IMR-90 (cell line): ENCODE data around the gene DPPA4. TPM values are rescaled to one million over a fixed set of nuclear protein-coding genes. Genes with fewer than 3 reads are reported as not detected.

Source experiments
- ATAC-seq: fragments of 200-7000 bp; cut with Tn5 transposase; 2 replicates; pipeline ENCODE4 v1.9.1; 2020; ENCODE audit warnings: low read depth, mild to moderate bottlenecking, moderate library complexity
- BruUV-seq: library from RNA; stranded (reverse); fragments of 400-500 nt; replicated peaks from 2 replicates; lab custom pipeline; 2021; lab: Mats Ljungman, UMichigan
- CTCF ChIA-PET: fragments of 300-600 bp; formaldehyde crosslinking; extraction: SDS; loops from one replicate; lab custom pipeline; 2021; ENCODE audit warnings: antibody characterized with exemption; lab: Yijun Ruan, JAX
- POLR2A ChIA-PET: fragments of 300-600 bp; sonication (Branson Sonifier 250); formaldehyde crosslinking; loops from one replicate; lab custom pipeline; 2022; ENCODE audit warnings: antibody characterized with exemption; ENCODE audit not compliant: unreplicated experiment; lab: Charles Lee
- DNase-seq: peaks from one replicate; pipeline ENCODE4 v3.0.0; 2013
- H2AFZ ChIP-seq: replicated peaks from 2 replicates; pipeline ENCODE3; 2013; ENCODE audit warnings: low read length, mild to moderate bottlenecking; ENCODE audit not compliant: poor library complexity
- H2AK5ac ChIP-seq: 2 replicates; pipeline ENCODE4 v1.6.1; 2013; ENCODE audit warnings: low read depth, low read length, inconsistent platforms
- H2AK9ac ChIP-seq: replicated peaks from 2 replicates; pipeline ENCODE3; 2013; ENCODE audit warnings: mild to moderate bottlenecking, low read depth, low read length, moderate library complexity; ENCODE audit not compliant: poor library complexity
- H2BK120ac ChIP-seq: 2 replicates; pipeline ENCODE4 v1.6.1; 2013; ENCODE audit warnings: low read depth, low read length, inconsistent platforms
- H2BK15ac ChIP-seq: 3 replicates; pipeline ENCODE4 v1.6.1; 2013; ENCODE audit warnings: low read depth, low read length, inconsistent platforms
- H2BK20ac ChIP-seq: 2 replicates; pipeline ENCODE4 v1.6.1; 2013; ENCODE audit warnings: low read depth, mild to moderate bottlenecking, inconsistent platforms, low read length, moderate library complexity
- H2BK5ac ChIP-seq: 2 replicates; pipeline ENCODE4 v1.6.1; 2013; ENCODE audit warnings: mild to moderate bottlenecking, low read depth, low read length, inconsistent platforms; ENCODE audit not compliant: poor library complexity, severe bottlenecking
- H3K14ac ChIP-seq: replicated peaks from 2 replicates; pipeline ENCODE4 v1.6.1; 2013; ENCODE audit warnings: low read depth, low read length, inconsistent platforms
- H3K18ac ChIP-seq: 2 replicates; pipeline ENCODE4 v1.6.1; 2013; ENCODE audit warnings: low read depth, low read length, control low read depth
- H3K23ac ChIP-seq: 2 replicates; pipeline ENCODE4 v1.6.1; 2013; ENCODE audit warnings: low read depth, low read length, inconsistent platforms
- H3K27ac ChIP-seq: 2 replicates; pipeline ENCODE4 v1.5.1; 2013; ENCODE audit warnings: mild to moderate bottlenecking, control low read depth, low read length; ENCODE audit not compliant: insufficient read depth
- H3K27me3 ChIP-seq: 2 replicates; pipeline ENCODE4 v1.6.1; 2013; ENCODE audit warnings: low read length; ENCODE audit not compliant: control insufficient read depth, insufficient read depth
- H3K36me3 ChIP-seq: 2 replicates; pipeline ENCODE4 v1.6.1; 2013; ENCODE audit warnings: low read length, mixed read lengths; ENCODE audit not compliant: control insufficient read depth, insufficient read depth
- H3K4ac ChIP-seq: 2 replicates; pipeline ENCODE4 v1.6.1; 2013; ENCODE audit warnings: low read depth, low read length, inconsistent platforms
- H3K4me1 ChIP-seq: 2 replicates; pipeline ENCODE4 v1.6.1; 2013; ENCODE audit warnings: low read length, mixed read lengths; ENCODE audit not compliant: control insufficient read depth, insufficient read depth
- H3K4me2 ChIP-seq: 2 replicates; pipeline ENCODE4 v1.6.1; 2013; ENCODE audit warnings: low read depth, mild to moderate bottlenecking, control low read depth, low read length, moderate library complexity
- H3K4me3 ChIP-seq: 2 replicates; pipeline ENCODE4 v1.5.1; 2013; ENCODE audit warnings: low read depth, mild to moderate bottlenecking, control low read depth, low read length, moderate library complexity; ENCODE audit not compliant: insufficient read depth
- H3K56ac ChIP-seq: 2 replicates; pipeline ENCODE4 v1.6.1; 2013; ENCODE audit warnings: low read length, inconsistent platforms; ENCODE audit not compliant: insufficient read depth; ENCODE audit errors: extremely low read depth
- H3K79me1 ChIP-seq, 2 experiments: 2 replicates each; pipeline ENCODE4 v1.6.1; 2013; ENCODE audit warnings: low read length in 2 of 2, inconsistent platforms in 1 of 2, low read depth in 1 of 2
- H3K9ac ChIP-seq: 2 replicates; pipeline ENCODE4 v1.6.1; 2013; ENCODE audit warnings: low read depth, low read length, control low read depth
- H3K9me1 ChIP-seq: 2 replicates; pipeline ENCODE4 v1.6.1; 2013; ENCODE audit warnings: low read length, inconsistent platforms; ENCODE audit not compliant: insufficient read depth
- H3K9me3 ChIP-seq: 2 replicates; pipeline ENCODE4 v1.6.1; 2013; ENCODE audit warnings: low read length; ENCODE audit not compliant: control insufficient read depth, insufficient read depth
- H4K20me1 ChIP-seq: 2 replicates; pipeline ENCODE4 v1.6.1; 2013; ENCODE audit warnings: low read length, inconsistent platforms; ENCODE audit not compliant: insufficient read depth
- H4K5ac ChIP-seq: 2 replicates; pipeline ENCODE4 v1.6.1; 2013; ENCODE audit warnings: mild to moderate bottlenecking, low read depth, low read length, control low read depth
- H4K8ac ChIP-seq, 2 experiments: 2 replicates each; pipeline ENCODE4 v1.6.1; 2013; ENCODE audit warnings: low read depth in 2 of 2, low read length in 2 of 2, control low read depth in 1 of 2, inconsistent platforms in 1 of 2
- H4K91ac ChIP-seq: 2 replicates; pipeline ENCODE4 v1.6.1; 2013; ENCODE audit warnings: low read depth, low read length, inconsistent platforms; ENCODE audit not compliant: insufficient read depth
- BHLHE40 ChIP-seq: fragments of 150-350 bp; IDR thresholded peaks from 2 replicates; pipeline ENCODE4 v1.6.1; 2016; ENCODE audit warnings: mild to moderate bottlenecking, low read depth, low read length
- CHD1 ChIP-seq: IDR thresholded peaks from 2 replicates; pipeline ENCODE4 v1.6.1; 2012; ENCODE audit warnings: low read depth, low read length, improper control_type of control experiment
- FOS ChIP-seq: fragments of 150-350 bp; IDR thresholded peaks from 2 replicates; pipeline ENCODE4 v1.6.1; 2016; ENCODE audit warnings: low read depth, low read length
- MAFK ChIP-seq: IDR thresholded peaks from 2 replicates; pipeline ENCODE4 v1.6.1; 2012; ENCODE audit warnings: low read depth, low read length, improper control_type of control experiment
- MAZ ChIP-seq: IDR thresholded peaks from 2 replicates; pipeline ENCODE4 v1.6.1; 2012; ENCODE audit warnings: low read depth, mild to moderate bottlenecking, low read length, improper control_type of control experiment, moderate library complexity, borderline replicate concordance
- RAD21 ChIP-seq: IDR thresholded peaks from 2 replicates; pipeline ENCODE4 v1.6.1; 2012; ENCODE audit warnings: low read length, improper control_type of control experiment
- RCOR1 ChIP-seq: IDR thresholded peaks from 2 replicates; pipeline ENCODE4 v1.6.1; 2012; ENCODE audit warnings: mild to moderate bottlenecking, low read length, improper control_type of control experiment; ENCODE audit not compliant: insufficient replicate concordance
- SMC3 ChIP-seq: fragments of 150-350 bp; IDR thresholded peaks from 2 replicates; pipeline ENCODE4 v1.6.1; 2016; ENCODE audit warnings: low read depth, mild to moderate bottlenecking, antibody characterized with exemption, low read length, moderate library complexity
- WGBS, 2 experiments: methylation state at CpG; one replicate each; pipeline versions ENCODE4 v1.1.5 to v1.1.7; 2013; ENCODE audit warnings: missing lambda C conversion rate in 2 of 2; ENCODE audit not compliant: insufficient read length in 1 of 2; ENCODE audit errors: extremely low coverage in 2 of 2; 5-methylcytosine and 5-hydroxymethylcytosine counted together
- dilution Hi-C: fragments of 300-500 bp; cut with HindIII; formaldehyde crosslinking; loops from one replicate; pipeline ENCODE4 v1.14.3; 2018; ENCODE audit warnings: low sequenced_read_pairs; ENCODE audit not compliant: unreplicated experiment
- in situ Hi-C: fragments of 300-500 bp; cut with MboI; formaldehyde crosslinking; loops from 3 replicates; pipeline ENCODE4 v1.14.3; 2019; ENCODE audit warnings: low sequenced_read_pairs, inconsistent platforms, mixed read lengths
- intact Hi-C: fragments of 100-400 bp; cut with micrococcal nuclease; formaldehyde crosslinking; loops from 2 replicates; pipeline ENCODE4 v1.10.0; 2022
- polyA plus RNA-seq, 3 experiments: library from polyadenylated mRNA; depleted of rRNA; stranded (reverse); fragments of >200 nt; gene quantifications; 2 replicates each; pipeline ENCODE4 v1.2.3, GENCODE V29; 2012; ENCODE audit warnings: low replicate concordance in 1 of 3
- total RNA-seq: library from RNA; depleted of rRNA; stranded (reverse); fragments of >200 nt; gene quantifications from 2 replicates; pipeline ENCODE4 v1.2.3, GENCODE V29; 2012
- TF ChIP-seq, protein P1 (sequence below): fragments of 150-350 bp; IDR thresholded peaks from 2 replicates; pipeline ENCODE4 v1.6.1; 2017; ENCODE audit warnings: mild to moderate bottlenecking, antibody characterized with exemption, low read length, low read depth
- TF ChIP-seq, protein P2 (sequence below): conservative IDR thresholded peaks from 2 replicates; pipeline ENCODE4 v1.5.1; 2012; ENCODE audit warnings: mild to moderate bottlenecking, low read depth, low read length, improper control_type of control experiment

Gene DPPA4
- total and polyA plus RNA-seq, 2 of the 4 experiments (the other 2 are of a cell fraction) = 0.02 TPM; not detected in 1

DNA sequence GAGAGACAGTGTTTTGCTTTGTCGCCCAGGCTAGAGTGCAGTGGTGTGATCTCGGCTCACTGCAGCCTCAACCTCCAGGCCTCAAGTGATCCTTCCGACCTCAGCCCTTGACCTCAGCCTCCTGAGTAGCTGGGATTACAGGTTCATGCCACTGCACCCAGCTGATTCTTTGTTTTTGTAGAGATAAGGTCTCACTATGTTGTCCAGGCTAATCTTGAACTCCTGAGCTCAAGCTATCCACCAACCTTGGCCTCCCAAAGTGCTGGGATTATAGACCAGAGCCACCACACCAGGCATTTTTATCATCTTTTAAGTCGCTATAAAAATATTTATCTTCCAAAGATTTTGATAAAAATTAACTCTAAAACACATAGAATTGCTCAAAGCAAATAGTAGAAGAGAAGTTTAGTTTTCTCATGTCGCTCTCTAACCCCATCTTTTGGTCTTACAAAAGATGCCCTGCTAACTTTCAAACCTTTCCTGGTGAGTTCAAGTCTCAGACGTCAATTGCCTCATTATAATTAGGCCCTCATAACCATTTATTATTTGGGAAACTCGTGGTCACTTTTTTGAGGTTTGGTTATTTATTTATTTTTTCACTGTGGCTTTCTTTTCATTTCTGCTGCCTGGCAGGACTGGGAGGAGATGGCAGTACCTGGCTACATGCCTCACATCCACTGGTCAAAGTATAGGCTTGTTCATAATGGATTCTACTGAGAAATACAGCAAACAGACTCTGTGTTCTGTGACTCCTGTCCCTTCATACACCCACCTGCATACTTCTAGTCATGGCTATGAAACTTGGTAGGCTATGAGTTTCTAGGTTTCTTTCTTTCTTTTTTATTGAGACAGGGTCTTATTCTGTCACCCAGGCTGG is 48.3 kb upstream of the DPPA4 start:
- H3K4me3 ChIP-seq = no peak overlapping the region
- no peak overlapping the region for H2BK120ac ChIP-seq
- in situ Hi-C loops = no loop called here
- H3K9ac ChIP-seq = no peak overlapping the region
- no peak overlapping the region for H3K27ac ChIP-seq
- H4K20me1 ChIP-seq = no peaks in the 10 kb centered on the region
- H2BK15ac ChIP-seq = no peak overlapping the region
- H4K8ac ChIP-seq = no peak overlapping the region
- H3K9me3 ChIP-seq = peaks cover 10% of the 10 kb centered on the region; the same call in 1 of the 2 replicates
- no peaks in the 10 kb centered on the region for H3K36me3 ChIP-seq
- H2BK20ac ChIP-seq = no peak overlapping the region
- H3K4ac ChIP-seq = no peak overlapping the region
- no peaks in the 10 kb centered on the region for H3K27me3 ChIP-seq
- no peak overlapping the region for H2AK9ac ChIP-seq
- no peak overlapping the region for H3K23ac ChIP-seq
- no TSS peak for BruUV-seq
- no peaks in the 10 kb centered on the region for H3K4me1 ChIP-seq
- no peak overlapping the region for H3K4me2 ChIP-seq
- dilution Hi-C loops = no loop called here
- H3K56ac ChIP-seq = no peak overlapping the region
- no peak for TF ChIP-seq SMC3
- TF ChIP-seq MAFK = no peak
- TF ChIP-seq, protein P1, sequence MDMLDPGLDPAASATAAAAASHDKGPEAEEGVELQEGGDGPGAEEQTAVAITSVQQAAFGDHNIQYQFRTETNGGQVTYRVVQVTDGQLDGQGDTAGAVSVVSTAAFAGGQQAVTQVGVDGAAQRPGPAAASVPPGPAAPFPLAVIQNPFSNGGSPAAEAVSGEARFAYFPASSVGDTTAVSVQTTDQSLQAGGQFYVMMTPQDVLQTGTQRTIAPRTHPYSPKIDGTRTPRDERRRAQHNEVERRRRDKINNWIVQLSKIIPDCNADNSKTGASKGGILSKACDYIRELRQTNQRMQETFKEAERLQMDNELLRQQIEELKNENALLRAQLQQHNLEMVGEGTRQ = no peak
- no peak for TF ChIP-seq RCOR1
- TF ChIP-seq FOS = no peak
- no peak for TF ChIP-seq MAZ
- TF ChIP-seq, protein P2, sequence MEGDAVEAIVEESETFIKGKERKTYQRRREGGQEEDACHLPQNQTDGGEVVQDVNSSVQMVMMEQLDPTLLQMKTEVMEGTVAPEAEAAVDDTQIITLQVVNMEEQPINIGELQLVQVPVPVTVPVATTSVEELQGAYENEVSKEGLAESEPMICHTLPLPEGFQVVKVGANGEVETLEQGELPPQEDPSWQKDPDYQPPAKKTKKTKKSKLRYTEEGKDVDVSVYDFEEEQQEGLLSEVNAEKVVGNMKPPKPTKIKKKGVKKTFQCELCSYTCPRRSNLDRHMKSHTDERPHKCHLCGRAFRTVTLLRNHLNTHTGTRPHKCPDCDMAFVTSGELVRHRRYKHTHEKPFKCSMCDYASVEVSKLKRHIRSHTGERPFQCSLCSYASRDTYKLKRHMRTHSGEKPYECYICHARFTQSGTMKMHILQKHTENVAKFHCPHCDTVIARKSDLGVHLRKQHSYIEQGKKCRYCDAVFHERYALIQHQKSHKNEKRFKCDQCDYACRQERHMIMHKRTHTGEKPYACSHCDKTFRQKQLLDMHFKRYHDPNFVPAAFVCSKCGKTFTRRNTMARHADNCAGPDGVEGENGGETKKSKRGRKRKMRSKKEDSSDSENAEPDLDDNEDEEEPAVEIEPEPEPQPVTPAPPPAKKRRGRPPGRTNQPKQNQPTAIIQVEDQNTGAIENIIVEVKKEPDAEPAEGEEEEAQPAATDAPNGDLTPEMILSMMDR = no peak
- no peak for TF ChIP-seq CHD1
- no peak for TF ChIP-seq BHLHE40
- TF ChIP-seq RAD21 = no peak
- no peak overlapping the region for H3K18ac ChIP-seq
- POLR2A ChIA-PET = no interaction called here
- no peak overlapping the region for H2AFZ ChIP-seq
- H4K5ac ChIP-seq = no peak overlapping the region
- H4K91ac ChIP-seq = no peak overlapping the region
- CTCF ChIA-PET = no interaction called here
- intact Hi-C loops = no loop called here
- no peaks in the 10 kb centered on the region for H3K9me1 ChIP-seq
- H2AK5ac ChIP-seq = no peak overlapping the region
- no peak for DNase-seq
- no peak overlapping the region for H2BK5ac ChIP-seq
- no peaks in the 10 kb centered on the region for H3K79me1 ChIP-seq
- H3K14ac ChIP-seq = no peak overlapping the region
- no CpG with 5 or more reads among the region's 7 CpGs for WGBS, 2 experiments
- no peak for ATAC-seq
